HEK293 (cell line): ENCODE data around the gene SLC6A11.

Experiments used
- SCRT2 ChIP-seq: fragments of 450-650 bp; formaldehyde crosslinking; IDR thresholded peaks from 2 replicates; pipeline ENCODE4 v1.5.1; 2016; ENCODE audit warnings: missing biosample characterization, missing genetic modification characterization
- ZBTB17 ChIP-seq: fragments of 450-650 bp; formaldehyde crosslinking; IDR thresholded peaks from 2 replicates; pipeline ENCODE4 v1.5.1; 2016; ENCODE audit warnings: missing biosample characterization, missing genetic modification characterization
- ZEB2 ChIP-seq: fragments of 450-650 bp; formaldehyde crosslinking; IDR thresholded peaks from 2 replicates; pipeline ENCODE4 v1.5.1; 2016; ENCODE audit warnings: missing biosample characterization, missing genetic modification characterization
- ZNF335 ChIP-seq: fragments of 450-650 bp; formaldehyde crosslinking; conservative IDR thresholded peaks from 2 replicates; pipeline ENCODE4 v1.5.1; 2016; ENCODE audit warnings: missing biosample characterization, missing genetic modification characterization
- ZNF777 ChIP-seq: fragments of 450-650 bp; formaldehyde crosslinking; IDR thresholded peaks from 2 replicates; pipeline ENCODE4 v1.5.1; 2017; ENCODE audit warnings: missing biosample characterization, missing genetic modification characterization, borderline replicate concordance
- TF ChIP-seq, protein P1 (sequence below): fragments of 450-650 bp; formaldehyde crosslinking; IDR thresholded peaks from 2 replicates; pipeline ENCODE4 v1.5.1; 2016; ENCODE audit warnings: missing biosample characterization, missing genetic modification characterization
- TF ChIP-seq, protein P2 (sequence below): fragments of 450-650 bp; formaldehyde crosslinking; IDR thresholded peaks from 2 replicates; pipeline ENCODE4 v1.5.0; 2017; ENCODE audit warnings: missing biosample characterization, missing genetic modification characterization, borderline replicate concordance
- TF ChIP-seq, protein P3 (sequence below): fragments of 450-650 bp; formaldehyde crosslinking; IDR thresholded peaks from 2 replicates; pipeline ENCODE4 v1.5.1; 2016; ENCODE audit warnings: missing biosample characterization, missing genetic modification characterization, low read depth

DNA sequence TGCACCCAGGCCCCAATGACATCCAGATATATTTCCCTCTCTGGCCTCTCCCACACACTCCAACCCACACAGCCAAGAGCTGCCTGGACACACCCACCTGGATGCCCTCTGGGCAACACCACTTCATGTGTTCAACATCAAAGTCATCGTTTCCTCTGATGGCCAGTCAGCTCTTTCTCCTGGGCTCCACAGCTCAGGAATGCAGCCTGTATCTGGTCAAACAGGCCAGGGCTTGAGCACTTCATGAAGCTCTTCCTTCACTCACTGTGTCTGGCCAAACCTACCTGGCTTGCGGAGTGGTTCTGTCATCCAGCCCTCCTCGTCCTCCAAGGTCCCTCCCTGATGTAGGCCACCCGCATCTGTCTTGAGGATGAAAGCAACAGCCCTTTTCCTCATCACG, 35.8 kb upstream of the SLC6A11 start:
- TF ChIP-seq ZEB2 (tag by site-specific recombination), result no peak
- TF ChIP-seq, protein P1, sequence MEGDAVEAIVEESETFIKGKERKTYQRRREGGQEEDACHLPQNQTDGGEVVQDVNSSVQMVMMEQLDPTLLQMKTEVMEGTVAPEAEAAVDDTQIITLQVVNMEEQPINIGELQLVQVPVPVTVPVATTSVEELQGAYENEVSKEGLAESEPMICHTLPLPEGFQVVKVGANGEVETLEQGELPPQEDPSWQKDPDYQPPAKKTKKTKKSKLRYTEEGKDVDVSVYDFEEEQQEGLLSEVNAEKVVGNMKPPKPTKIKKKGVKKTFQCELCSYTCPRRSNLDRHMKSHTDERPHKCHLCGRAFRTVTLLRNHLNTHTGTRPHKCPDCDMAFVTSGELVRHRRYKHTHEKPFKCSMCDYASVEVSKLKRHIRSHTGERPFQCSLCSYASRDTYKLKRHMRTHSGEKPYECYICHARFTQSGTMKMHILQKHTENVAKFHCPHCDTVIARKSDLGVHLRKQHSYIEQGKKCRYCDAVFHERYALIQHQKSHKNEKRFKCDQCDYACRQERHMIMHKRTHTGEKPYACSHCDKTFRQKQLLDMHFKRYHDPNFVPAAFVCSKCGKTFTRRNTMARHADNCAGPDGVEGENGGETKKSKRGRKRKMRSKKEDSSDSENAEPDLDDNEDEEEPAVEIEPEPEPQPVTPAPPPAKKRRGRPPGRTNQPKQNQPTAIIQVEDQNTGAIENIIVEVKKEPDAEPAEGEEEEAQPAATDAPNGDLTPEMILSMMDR (tag by site-specific recombination), result no peak
- no peak for TF ChIP-seq ZNF335 (tag by site-specific recombination)
- TF ChIP-seq, protein P2, sequence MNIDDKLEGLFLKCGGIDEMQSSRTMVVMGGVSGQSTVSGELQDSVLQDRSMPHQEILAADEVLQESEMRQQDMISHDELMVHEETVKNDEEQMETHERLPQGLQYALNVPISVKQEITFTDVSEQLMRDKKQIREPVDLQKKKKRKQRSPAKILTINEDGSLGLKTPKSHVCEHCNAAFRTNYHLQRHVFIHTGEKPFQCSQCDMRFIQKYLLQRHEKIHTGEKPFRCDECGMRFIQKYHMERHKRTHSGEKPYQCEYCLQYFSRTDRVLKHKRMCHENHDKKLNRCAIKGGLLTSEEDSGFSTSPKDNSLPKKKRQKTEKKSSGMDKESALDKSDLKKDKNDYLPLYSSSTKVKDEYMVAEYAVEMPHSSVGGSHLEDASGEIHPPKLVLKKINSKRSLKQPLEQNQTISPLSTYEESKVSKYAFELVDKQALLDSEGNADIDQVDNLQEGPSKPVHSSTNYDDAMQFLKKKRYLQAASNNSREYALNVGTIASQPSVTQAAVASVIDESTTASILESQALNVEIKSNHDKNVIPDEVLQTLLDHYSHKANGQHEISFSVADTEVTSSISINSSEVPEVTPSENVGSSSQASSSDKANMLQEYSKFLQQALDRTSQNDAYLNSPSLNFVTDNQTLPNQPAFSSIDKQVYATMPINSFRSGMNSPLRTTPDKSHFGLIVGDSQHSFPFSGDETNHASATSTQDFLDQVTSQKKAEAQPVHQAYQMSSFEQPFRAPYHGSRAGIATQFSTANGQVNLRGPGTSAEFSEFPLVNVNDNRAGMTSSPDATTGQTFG (tag by site-specific recombination), result no peak
- no peak for TF ChIP-seq ZNF777 (tag by site-specific recombination)
- TF ChIP-seq SCRT2 (tag by site-specific recombination), result no peak
- TF ChIP-seq, protein P3, sequence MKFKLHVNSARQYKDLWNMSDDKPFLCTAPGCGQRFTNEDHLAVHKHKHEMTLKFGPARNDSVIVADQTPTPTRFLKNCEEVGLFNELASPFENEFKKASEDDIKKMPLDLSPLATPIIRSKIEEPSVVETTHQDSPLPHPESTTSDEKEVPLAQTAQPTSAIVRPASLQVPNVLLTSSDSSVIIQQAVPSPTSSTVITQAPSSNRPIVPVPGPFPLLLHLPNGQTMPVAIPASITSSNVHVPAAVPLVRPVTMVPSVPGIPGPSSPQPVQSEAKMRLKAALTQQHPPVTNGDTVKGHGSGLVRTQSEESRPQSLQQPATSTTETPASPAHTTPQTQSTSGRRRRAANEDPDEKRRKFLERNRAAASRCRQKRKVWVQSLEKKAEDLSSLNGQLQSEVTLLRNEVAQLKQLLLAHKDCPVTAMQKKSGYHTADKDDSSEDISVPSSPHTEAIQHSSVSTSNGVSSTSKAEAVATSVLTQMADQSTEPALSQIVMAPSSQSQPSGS (tag by site-specific recombination), result no peak
- TF ChIP-seq ZBTB17 (tag by site-specific recombination), result no peak
